Fibroblast of skin of back (primary cell): ENCODE data around the gene DCLRE1B. TPM values are rescaled to one million over a fixed set of nuclear protein-coding genes. Genes with fewer than 3 reads are reported as not detected.

Experiments used
- DNase-seq: peaks from one replicate; pipeline ENCODE4 v3.0.0-alpha.2; 2013
- polyA plus RNA-seq, 2 experiments: library from polyadenylated mRNA; unstranded; fragments of 120-200 nt; gene quantifications; one replicate each; pipeline ENCODE4 v1.2.1, GENCODE V29; 2013; ENCODE audit not compliant: insufficient read length in 2 of 2

The DCLRE1B gene
- 13.4 TPM for polyA plus RNA-seq (2013, experiment 1 of 2; ENCODE audit: insufficient read length)
- polyA plus RNA-seq (2013, experiment 2 of 2; ENCODE audit: insufficient read length) = 5.0 TPM

- peak; percentile 100 for DNase-seq
These were observed at the start of gene DCLRE1B, which contains the start of gene AP4B1 for GRCh38 chr1:113904674-113905434. Gene DCLRE1B (plus strand): TSS chr1:113905326. CDS start chr1:113905587, 261 bp downstream. Gene AP4B1 (minus strand): TSS chr1:113904799. CDS start chr1:113904717, 82 bp downstream.

- no peak for DNase-seq
These were observed 49.3 kb upstream of the DCLRE1B start for GRCh38 chr1:113855630-113856400.

GRCh38 chr1:113856401-113856790 is 48.7 kb upstream of the DCLRE1B start:
- DNase-seq = no peak

DNA sequence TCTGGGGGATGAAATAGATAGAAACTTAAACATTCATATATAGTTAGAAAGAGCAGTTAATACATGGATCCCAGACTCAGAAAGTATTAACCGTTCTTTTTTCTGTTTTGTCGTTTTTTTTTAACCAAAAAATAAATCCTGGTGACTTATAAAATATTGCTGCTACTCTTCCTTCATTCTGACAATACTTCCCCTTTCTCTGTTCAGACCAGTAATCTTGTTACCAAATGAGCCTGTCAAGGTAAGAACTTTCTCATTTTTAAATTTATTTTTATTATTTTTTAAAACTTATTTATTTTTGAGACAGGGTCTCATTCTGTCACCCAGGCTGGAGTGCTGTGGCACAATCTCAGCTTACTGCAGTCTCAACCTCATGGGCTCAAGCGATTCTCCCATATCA is 47.4 kb upstream of the DCLRE1B start:
- DNase-seq = no peak

DNA sequence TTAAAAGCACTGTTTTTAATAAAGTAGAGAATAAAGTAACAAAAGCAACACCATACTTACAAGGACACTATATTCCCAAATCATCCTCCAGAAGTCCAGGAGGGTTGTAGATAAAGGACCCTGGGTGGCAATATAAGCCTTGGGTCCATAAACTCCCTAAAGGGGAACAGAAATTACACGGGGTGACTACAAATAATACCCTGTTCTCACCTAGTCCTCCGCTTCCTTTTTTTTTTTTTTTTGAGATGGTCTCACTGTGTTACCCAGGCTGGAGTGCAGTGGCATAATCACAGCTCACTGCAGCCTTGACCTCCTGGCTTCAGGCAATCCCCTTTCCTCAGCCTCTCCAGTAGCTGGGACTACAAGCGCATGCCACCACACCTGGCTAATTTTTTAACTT is 46.7 kb upstream of the DCLRE1B start:
- no peak for DNase-seq

- no peak for DNase-seq
These were observed 46.1 kb upstream of the DCLRE1B start for GRCh38 chr1:113858982-113859381.

DNA sequence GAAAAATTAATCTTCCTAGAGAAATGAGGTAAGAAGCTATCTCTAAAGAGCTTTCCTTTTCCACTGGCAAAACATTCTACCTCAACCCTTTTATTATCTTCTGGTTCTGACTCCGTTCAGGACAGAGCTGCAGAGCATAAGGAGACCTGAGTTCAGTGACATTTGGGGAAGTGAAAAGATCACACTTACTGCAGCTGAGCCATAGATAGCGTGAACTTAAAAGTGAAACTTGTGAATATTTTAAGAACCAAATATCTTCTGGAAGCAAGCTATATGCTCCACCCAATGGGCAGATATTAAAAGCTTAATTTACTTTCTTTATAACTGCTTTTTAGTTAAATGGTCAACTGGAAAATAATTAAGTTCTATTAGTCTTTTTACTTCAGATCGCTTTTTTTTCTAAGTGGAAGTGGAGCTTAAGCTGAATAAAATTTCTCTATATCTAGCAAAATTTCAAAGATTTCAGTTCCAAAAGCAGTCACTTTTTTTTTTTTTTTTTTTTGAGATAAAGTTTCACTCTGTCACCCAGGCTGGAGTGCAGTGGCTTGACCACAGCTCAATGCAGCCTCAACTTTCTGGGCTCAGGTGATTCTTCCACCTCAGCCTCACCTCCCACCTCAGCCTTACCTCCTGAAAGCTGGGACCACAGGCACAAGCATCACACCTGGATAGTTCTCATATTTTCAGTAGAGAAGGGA is 45.5 kb upstream of the DCLRE1B start:
- no peak for DNase-seq

DNA sequence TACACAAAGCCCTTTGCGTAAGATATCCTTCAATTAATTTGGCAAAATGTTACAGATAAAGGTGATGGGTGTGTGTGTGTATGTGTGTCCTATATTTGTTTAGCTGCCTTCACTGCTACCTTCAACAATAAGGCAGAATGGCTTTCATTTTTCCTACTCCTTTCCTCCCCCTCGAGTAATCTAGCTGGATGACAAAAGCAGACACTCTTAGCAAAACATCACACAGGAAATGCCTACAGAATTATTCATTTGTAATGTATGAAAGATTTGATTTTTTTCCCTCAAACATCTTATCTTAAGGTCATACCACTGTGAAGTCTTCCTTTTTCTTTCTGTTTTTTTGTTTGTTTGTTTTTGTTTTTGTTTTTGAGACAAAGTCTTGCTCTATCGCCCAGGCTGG is 44.2 kb upstream of the DCLRE1B start:
- DNase-seq = peak; percentile 89

- no peak for DNase-seq
These were observed 43.5 kb upstream of the DCLRE1B start for GRCh38 chr1:113861641-113862040.

DNA sequence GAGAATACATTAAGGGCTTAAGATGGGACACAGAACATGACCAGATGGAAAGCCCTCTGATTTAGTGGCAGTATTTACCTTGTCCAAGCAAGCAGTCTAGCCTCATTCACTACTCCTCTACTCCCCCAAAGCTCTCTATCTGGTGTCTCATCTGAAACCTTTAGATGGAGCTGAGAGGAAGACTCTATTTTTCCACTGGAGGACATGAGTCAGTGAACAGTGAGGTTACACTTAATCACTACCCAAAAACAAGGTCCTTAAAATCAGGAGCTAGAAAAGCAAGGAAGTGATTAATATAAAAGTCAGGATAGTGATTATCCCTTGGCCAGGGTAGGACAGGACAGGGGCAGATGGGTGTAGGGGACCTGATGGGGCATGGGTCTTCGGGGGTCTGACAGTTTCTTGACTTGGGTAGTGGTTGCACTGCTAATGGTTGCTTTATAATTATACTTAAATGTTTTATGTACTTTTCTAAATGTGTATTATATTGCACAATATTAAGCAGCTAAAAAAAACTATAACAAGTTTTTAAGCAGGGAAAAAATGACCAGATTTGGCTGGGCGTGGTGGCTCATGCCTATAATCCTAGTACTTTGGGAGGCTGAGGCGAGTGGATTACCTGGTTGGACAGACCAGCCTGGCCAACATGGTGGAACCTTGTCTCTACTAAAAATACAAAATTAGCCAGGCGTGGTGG is 36.6 kb upstream of the DCLRE1B start:
- peak; percentile 56 for DNase-seq

GRCh38 chr1:113870778-113871177 is 34.3 kb upstream of the DCLRE1B start:
- no peak for DNase-seq

GRCh38 chr1:113871597-113872113 is 33.5 kb upstream of the DCLRE1B start, which contains the start of gene PTPN22:
Gene PTPN22 (minus strand): TSS chr1:113871712.
- peak; percentile 75 for DNase-seq

DNA sequence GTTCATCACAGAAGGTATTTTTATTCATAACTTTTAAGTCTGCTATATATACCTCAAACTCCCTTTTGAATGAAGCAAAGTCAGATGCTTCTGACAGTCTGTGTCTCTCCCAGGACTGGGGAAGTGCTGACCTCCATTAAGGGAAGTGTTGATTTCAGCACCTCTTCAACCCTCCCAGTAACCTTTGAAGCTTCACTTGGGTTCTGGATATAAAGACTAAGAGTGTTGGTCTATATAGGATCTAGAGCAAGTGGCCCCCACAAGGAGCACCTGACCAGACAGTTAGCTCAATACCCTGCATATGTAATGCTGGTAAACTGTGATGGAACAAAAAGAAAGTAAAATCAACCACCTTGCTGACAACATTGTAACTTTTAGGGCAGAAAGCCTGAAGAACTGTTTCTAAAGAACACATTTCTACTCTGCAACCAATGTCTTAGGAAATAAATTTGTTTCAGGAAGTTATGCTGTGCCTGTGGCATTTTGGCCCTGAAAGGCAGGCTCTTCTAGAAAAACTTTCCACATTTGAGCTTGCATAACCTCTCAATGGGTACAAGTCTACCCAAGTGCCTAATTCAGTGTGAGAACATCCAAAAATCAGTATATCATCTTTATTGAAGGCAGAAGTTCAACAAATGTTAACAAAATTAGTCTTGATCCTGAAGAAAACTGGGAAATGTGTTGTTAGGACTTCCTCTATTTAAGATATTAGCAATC is 32.7 kb upstream of the DCLRE1B start:
- DNase-seq = no peak

DNA sequence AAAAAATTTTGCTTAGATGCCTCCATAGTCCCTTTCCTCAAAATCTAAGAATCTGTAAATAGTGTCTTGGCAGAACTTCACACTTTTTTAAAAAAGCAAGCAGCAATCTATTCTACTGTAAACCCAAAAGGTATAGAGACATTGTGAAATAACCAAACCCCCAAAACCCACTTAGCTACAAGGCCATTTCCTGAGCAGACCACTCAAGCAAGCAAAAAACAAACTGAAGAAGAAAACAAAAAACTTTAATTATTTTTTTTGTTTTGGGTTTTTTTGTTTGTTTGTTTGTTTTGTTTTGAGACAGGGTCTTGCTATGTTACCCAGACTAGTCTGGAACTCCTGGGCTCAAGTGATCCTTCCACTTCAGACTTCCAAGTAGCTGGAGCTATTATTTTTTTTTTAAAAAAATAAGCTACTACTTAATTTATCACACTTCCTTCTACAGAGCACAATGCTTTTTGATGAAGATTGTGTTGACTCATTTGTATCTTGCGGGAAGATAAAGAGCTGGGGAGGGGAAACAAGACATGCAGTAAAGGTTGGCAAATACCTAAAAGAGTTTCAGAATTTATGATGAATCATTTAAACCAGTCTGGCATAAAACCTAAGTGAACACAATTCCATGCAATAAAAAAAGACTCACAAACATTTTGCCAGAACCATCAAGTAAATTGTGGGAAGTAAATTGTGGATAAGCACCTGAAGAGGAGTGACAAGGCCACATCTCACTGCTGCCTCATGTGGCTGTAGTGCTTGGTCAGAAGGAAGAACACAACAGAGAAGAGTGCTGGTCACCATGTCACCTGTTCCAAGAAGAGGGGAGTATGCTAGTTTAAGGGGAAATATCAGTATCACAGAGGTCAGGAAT is 30.9 kb upstream of the DCLRE1B start:
- DNase-seq = no peak

- DNase-seq = no peak
These were observed 29.4 kb upstream of the DCLRE1B start for GRCh38 chr1:113875714-113876113.

- no peak for DNase-seq
These were observed 28.9 kb upstream of the DCLRE1B start for GRCh38 chr1:113876176-113876575.

DNA sequence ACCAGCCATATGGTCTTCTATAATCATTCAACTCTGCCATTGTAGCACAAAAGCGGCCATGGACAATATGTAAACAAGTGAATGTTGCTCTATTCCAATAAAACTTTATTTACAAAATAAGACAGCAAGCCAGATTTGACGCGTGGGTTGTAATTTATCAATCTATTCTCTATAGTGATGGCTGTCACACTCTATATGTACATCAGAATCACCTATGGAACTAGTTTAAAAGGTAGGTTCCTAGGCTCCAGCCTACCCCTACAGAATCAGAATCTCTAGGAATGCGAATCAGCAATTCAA is 25.4 kb upstream of the DCLRE1B start:
- DNase-seq = no peak

DNA sequence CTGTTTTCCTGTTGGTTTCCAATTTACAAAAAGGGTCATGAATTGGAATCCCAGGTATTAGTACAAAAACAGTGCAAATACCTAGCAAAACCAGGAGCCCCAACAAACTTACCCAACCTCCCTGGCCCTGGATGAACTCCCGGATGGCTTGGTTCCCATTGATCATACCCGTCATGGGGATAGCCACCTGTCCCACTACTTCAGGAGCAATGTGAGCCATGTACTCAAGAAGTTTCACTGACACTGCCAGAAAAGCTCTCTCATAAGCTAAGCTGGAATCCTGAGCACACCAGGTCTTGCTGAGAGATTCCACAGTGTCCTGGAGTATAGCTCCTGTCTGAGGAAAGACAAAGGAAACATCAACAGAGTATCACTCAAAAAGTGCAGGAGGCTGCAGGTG is 23.5 kb upstream of the DCLRE1B start:
- DNase-seq = no peak

DNA sequence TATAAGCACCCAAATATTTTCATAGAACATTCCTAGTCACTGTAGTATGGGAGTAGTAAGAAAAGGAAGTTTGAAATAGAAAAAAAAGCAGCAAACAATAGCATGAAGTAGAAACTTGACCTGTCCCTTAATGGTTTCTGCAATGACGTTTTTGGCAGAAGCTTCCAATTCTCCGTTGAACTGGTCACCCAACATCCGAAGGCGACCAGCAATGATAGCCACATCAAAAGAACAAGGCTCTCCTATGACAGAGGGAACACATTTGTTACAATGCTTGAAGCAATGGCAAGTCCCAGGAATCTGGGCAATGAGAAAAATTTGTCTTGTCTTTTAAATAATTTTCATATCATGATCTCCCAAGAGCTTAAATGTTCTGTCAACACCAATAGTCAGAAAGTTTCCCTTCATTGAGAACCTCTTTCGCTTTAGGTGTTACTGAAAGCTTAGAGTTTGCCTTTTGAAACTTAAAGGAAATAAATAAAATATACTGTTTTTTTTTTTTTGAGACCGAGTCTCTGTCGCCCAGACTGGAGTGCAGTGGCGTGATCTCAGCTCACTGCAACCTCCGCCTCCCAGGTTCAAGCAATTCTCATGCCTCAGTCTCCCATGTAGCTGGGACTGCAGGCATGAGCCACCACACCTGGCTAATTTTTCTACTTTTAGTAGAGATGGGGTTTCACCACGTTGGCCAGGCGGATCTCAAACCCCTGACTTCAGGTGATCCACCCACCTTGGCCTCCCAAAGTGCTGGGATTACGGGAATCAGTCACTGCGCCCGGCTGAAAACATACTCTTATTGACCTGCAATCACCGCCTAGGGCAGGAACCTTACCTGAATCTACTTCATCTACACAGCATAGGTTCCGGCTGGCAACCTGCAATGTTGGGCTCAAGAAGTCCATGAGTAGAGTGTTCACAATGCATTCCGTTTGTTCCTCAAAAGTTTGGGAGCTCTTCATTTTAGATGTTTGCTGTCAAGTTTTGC is 18.4 kb upstream of the DCLRE1B start:
- no peak for DNase-seq
